H1 (cell line): ENCODE data around the gene GGCX. TPM values are rescaled to one million over a fixed set of nuclear protein-coding genes. Genes with fewer than 3 reads are reported as not detected.

ENCODE experiments used
- CTCF ChIA-PET: fragments of 300-600 bp; sonication (Branson Sonifier 250); formaldehyde crosslinking; loops from one replicate; lab custom pipeline; 2021; ENCODE audit not compliant: partially characterized antibody; lab: Charles Lee
- POLR2A ChIA-PET: fragments of 300-600 bp; sonication (Branson Sonifier 250); formaldehyde crosslinking; loops from one replicate; lab custom pipeline; 2021; ENCODE audit warnings: inconsistent platforms; ENCODE audit not compliant: partially characterized antibody; lab: Charles Lee
- DNase-seq, 2 experiments: peaks; one replicate each; pipeline versions ENCODE4 v3.0.0 to v3.0.0-alpha.2; 2010 to 2022; ENCODE audit warnings: low spot score in 2 of 2, low read depth in 1 of 2, mixed read lengths in 1 of 2
- FAIRE-seq: peaks from 2 replicates; lab custom pipeline; 2011; peaks lifted over from hg19 to GRCh38; lab: Jason Lieb, UNC
- H2AFZ ChIP-seq: 2 replicates; pipeline ENCODE4 v1.8.1; 2012; ENCODE audit warnings: low read length, inconsistent platforms
- H2AK5ac ChIP-seq: 2 replicates; pipeline ENCODE4 v1.6.1; 2013; ENCODE audit warnings: low read depth, low read length
- H2BK120ac ChIP-seq: replicated peaks from 2 replicates; pipeline ENCODE3; 2013; ENCODE audit warnings: low read depth, low read length, inconsistent platforms
- H2BK12ac ChIP-seq: 2 replicates; pipeline ENCODE4 v1.6.1; 2013; ENCODE audit warnings: low read depth, low read length
- H2BK15ac ChIP-seq: 2 replicates; pipeline ENCODE4 v1.6.1; 2013; ENCODE audit warnings: low read length
- H2BK20ac ChIP-seq: 2 replicates; pipeline ENCODE4 v1.6.1; 2013; ENCODE audit warnings: low read length
- H2BK5ac ChIP-seq: 2 replicates; pipeline ENCODE4 v1.6.1; 2013; ENCODE audit warnings: low read depth, low read length
- H3K14ac ChIP-seq: 2 replicates; pipeline ENCODE4 v1.6.1; 2013; ENCODE audit warnings: inconsistent platforms; ENCODE audit not compliant: insufficient read length
- H3K18ac ChIP-seq: 2 replicates; pipeline ENCODE4 v1.6.1; 2013; ENCODE audit warnings: low read length; ENCODE audit errors: extremely low read depth
- H3K23ac ChIP-seq: 2 replicates; pipeline ENCODE4 v1.6.1; 2013; ENCODE audit warnings: inconsistent platforms; ENCODE audit not compliant: insufficient read length
- H3K23me2 ChIP-seq: 2 replicates; pipeline ENCODE4 v1.6.1; 2013; ENCODE audit warnings: low read depth, low read length
- H3K27ac ChIP-seq: 2 replicates; pipeline ENCODE4 v1.6.1; 2011; ENCODE audit warnings: low read depth, low read length, inconsistent platforms
- H3K27me3 ChIP-seq, 4 experiments: replicated peaks in 1 of 4; 1 replicate in 1 of 4; 2 replicates in 3 of 4; pipeline versions ENCODE4 v1.6.1 to v1.8.1; 2011 to 2013; ENCODE audit warnings: low read length in 3 of 4, mild to moderate bottlenecking in 3 of 4, inconsistent platforms in 2 of 4, mixed read lengths in 2 of 4, moderate library complexity in 1 of 4; ENCODE audit not compliant: control insufficient read depth in 3 of 4, insufficient read depth in 3 of 4; ENCODE audit errors: extremely low read depth in 1 of 4
- H3K36me3 ChIP-seq, 4 experiments: 2 replicates each; pipeline versions ENCODE4 v1.6.1 to v1.8.1; 2011 to 2013; ENCODE audit warnings: mild to moderate bottlenecking in 4 of 4, low read length in 3 of 4, moderate library complexity in 2 of 4, control low read depth in 1 of 4, inconsistent platforms in 1 of 4; ENCODE audit not compliant: insufficient read depth in 4 of 4, control insufficient read depth in 2 of 4
- H3K4ac ChIP-seq: replicated peaks from 2 replicates; pipeline ENCODE3; 2013; ENCODE audit warnings: low read length, low read depth, mixed read lengths, inconsistent platforms; ENCODE audit not compliant: insufficient read length
- H3K4me1 ChIP-seq, 4 experiments: replicated peaks in 1 of 4; 1 replicate in 1 of 4; 2 replicates in 3 of 4; pipeline versions ENCODE4 v1.6.1 to v1.8.1; 2011 to 2013; ENCODE audit warnings: low read length in 3 of 4, inconsistent platforms in 2 of 4, mixed read lengths in 1 of 4; ENCODE audit not compliant: insufficient read depth in 4 of 4, control insufficient read depth in 3 of 4
- H3K4me2 ChIP-seq, 2 experiments: 2 replicates each; pipeline versions ENCODE4 v1.6.1 to v1.8.1; 2011 to 2013; ENCODE audit warnings: low read depth in 2 of 2, low read length in 2 of 2, control low read depth in 1 of 2, inconsistent platforms in 1 of 2, mild to moderate bottlenecking in 1 of 2; ENCODE audit not compliant: insufficient read depth in 1 of 2
- H3K4me3 ChIP-seq, 4 experiments: fragments of 200-600, 300-600 bp in 1 of 4; sonication (generic), shearing (Covaris generic), sonication (Bioruptor Twin) in 1 of 4; 2 replicates each; pipeline versions ENCODE4 v1.5.1 to v1.8.1; 2011 to 2016; ENCODE audit warnings: low read length in 4 of 4, low read depth in 3 of 4, control low read depth in 2 of 4, inconsistent platforms in 2 of 4, mild to moderate bottlenecking in 2 of 4, mixed read lengths in 1 of 4, moderate library complexity in 1 of 4; ENCODE audit not compliant: insufficient read depth in 2 of 4; ENCODE audit errors: extremely low read depth in 1 of 4
- H3K56ac ChIP-seq: replicated peaks from 2 replicates; pipeline ENCODE3; 2013; ENCODE audit warnings: low read depth, mild to moderate bottlenecking, mixed read lengths, low read length, inconsistent platforms; ENCODE audit not compliant: insufficient read length
- H3K79me1 ChIP-seq: 2 replicates; pipeline ENCODE4 v1.6.1; 2013; ENCODE audit warnings: low read depth, low read length, control low read depth
- H3K79me2 ChIP-seq, 2 experiments: 2 replicates each; pipeline versions ENCODE4 v1.6.1 to v1.8.1; 2012 to 2013; ENCODE audit warnings: low read length in 2 of 2, mild to moderate bottlenecking in 2 of 2, inconsistent platforms in 1 of 2; ENCODE audit not compliant: insufficient read depth in 2 of 2, control insufficient read depth in 1 of 2
- H3K9ac ChIP-seq, 4 experiments: replicated peaks in 1 of 4; 1 replicate in 1 of 4; 2 replicates in 3 of 4; pipeline versions ENCODE4 v1.6.1 to v1.8.1; 2011 to 2013; ENCODE audit warnings: low read depth in 3 of 4, low read length in 3 of 4, control low read depth in 2 of 4, mild to moderate bottlenecking in 2 of 4, moderate library complexity in 2 of 4, inconsistent platforms in 1 of 4; ENCODE audit errors: extremely low read depth in 1 of 4
- H3K9me3 ChIP-seq, 2 experiments: 2 replicates each; pipeline versions ENCODE4 v1.6.1 to v1.8.1; 2012 to 2013; ENCODE audit warnings: mild to moderate bottlenecking in 2 of 2, moderate library complexity in 2 of 2, control low read depth in 1 of 2, inconsistent platforms in 1 of 2, low read depth in 1 of 2, low read length in 1 of 2, mixed read lengths in 1 of 2; ENCODE audit not compliant: insufficient read depth in 2 of 2
- H4K20me1 ChIP-seq, 2 experiments: replicated peaks in 1 of 2; 2 replicates each; pipeline versions ENCODE3 to v1.8.1; 2011 to 2013; ENCODE audit warnings: inconsistent platforms in 2 of 2, low read length in 2 of 2, mild to moderate bottlenecking in 1 of 2; ENCODE audit not compliant: insufficient read depth in 2 of 2, control insufficient read depth in 1 of 2
- H4K5ac ChIP-seq: 2 replicates; pipeline ENCODE4 v1.6.1; 2013; ENCODE audit warnings: low read length, low read depth, mixed read lengths, inconsistent platforms; ENCODE audit not compliant: insufficient read length
- H4K8ac ChIP-seq: 2 replicates; pipeline ENCODE4 v1.8.0; 2013; ENCODE audit warnings: mild to moderate bottlenecking, moderate library complexity, low read length, inconsistent platforms; ENCODE audit not compliant: insufficient read depth; ENCODE audit errors: extremely low read depth
- H4K91ac ChIP-seq: replicated peaks from 2 replicates; pipeline ENCODE3; 2013; ENCODE audit warnings: low read length, mixed read lengths, inconsistent platforms; ENCODE audit not compliant: insufficient read length
- NANOG ChIP-seq: IDR thresholded peaks from 2 replicates; pipeline ENCODE4 v1.6.1; 2011; ENCODE audit warnings: low read length, low read depth, mild to moderate bottlenecking, inconsistent platforms; ENCODE audit not compliant: insufficient read depth, poor library complexity, severe bottlenecking
- WGBS, 2 experiments: shearing (Covaris generic) in 1 of 2; methylation state at CpG; one replicate each; pipeline versions ENCODE4 v1.1.6 to v1.1.7; 2013 to 2015; ENCODE audit warnings: low lambda C conversion rate in 2 of 2, mixed read lengths in 2 of 2, inconsistent platforms in 1 of 2, low coverage in 1 of 2, missing lambda C conversion rate in 1 of 2; ENCODE audit not compliant: insufficient replicate concordance in 2 of 2, insufficient coverage in 1 of 2, insufficient read length in 1 of 2; ENCODE audit errors: extremely low coverage in 1 of 2, missing lambda C conversion rate in 1 of 2; 5-methylcytosine and 5-hydroxymethylcytosine counted together
- polyA plus RNA-seq, 7 experiments: library from polyadenylated mRNA; depleted of rRNA in 3 of 7; stranded (reverse) in 5 of 7; unstranded in 2 of 7; fragments of >200 nt in 5 of 7; fragments of 200-250 nt in 2 of 7; gene quantifications; 1 replicate in 5 of 7; 2 replicates in 1 of 7; 4 replicates in 1 of 7; pipeline versions ENCODE4 v1.2.1 to v1.2.3, GENCODE V29; 2011 to 2013; ENCODE audit warnings: missing spikeins in 2 of 7, mixed read lengths in 2 of 7
- total RNA-seq: library from RNA; stranded (reverse); fragmentation: NEBNext Ultra II Directional; extraction: Animal tissue kit (Norgen Biotek cat#: 25700); gene quantifications from 2 replicates; pipeline ENCODE4 v1.2.1, GENCODE V29; 2021

The GGCX gene
- total and polyA plus RNA-seq, 2 of the 8 experiments (the other 6 are each of a cell fraction or from before 2014, with no cell fraction given): 29.4 to 33.8 TPM

DNA sequence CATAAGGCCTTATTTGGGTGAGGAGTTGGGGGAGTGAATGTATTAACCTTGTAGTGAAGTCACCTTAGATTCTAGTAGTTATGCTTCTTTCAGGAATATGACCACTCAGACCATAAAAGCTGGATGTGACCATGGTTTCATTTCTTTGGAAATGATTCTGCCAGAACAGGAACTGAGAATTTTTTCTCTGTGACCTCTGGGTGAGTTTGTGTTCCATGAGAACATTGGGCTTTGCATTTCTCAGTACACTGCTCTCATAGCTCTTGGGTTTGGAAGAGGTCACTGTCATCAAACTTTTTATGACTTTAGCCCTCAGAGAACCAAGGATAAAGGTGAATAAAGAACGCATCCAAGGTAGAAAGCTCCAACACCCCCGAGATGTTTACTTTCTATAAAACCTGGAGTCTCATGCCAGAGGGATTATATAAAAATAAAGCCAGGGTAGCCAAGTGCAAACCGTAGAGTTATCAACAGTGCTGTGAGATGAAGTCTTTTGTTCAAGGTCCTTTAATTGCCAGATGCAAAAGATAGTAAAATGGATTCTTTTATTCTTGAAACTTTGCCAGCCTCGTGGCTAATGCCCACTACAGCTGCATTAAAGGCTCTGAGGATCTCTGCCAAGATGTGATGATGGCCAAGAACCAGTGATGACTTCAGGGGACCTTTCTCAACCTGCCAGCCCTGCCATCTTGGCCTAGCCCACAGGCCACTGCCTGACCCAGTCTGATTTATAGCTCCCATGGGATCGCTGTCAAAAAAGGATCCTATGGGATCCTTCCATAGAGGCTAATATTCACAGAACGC, 50.1 kb downstream of the GGCX start:
- Histone ChIP-seq H4K91ac (no peak overlapping the region), H3K4ac (no peak overlapping the region), H4K20me1 (no peaks in the 10 kb centered on the region), H3K9ac (no peak overlapping the region), H2AK5ac (no peak overlapping the region), H3K79me1 (no peaks in the 10 kb centered on the region), H3K36me3 (no peaks in the 10 kb centered on the region), H3K27me3 (no peaks in the 10 kb centered on the region), H2BK20ac (no peak overlapping the region), H3K4me3 (no peak overlapping the region), H2BK15ac (no peak overlapping the region), H3K79me2 (no peaks in the 10 kb centered on the region), H3K18ac (no peak overlapping the region), H3K56ac (no peak overlapping the region), H4K8ac (no peak overlapping the region), H2BK12ac (no peak overlapping the region), H3K4me2 (no peak overlapping the region), H2BK5ac (no peak overlapping the region), H3K9me3 (no peaks in the 10 kb centered on the region), H2AFZ (no peak overlapping the region), H4K5ac (no peak overlapping the region), H3K4me1 (no peaks in the 10 kb centered on the region), H3K23ac (no peak overlapping the region), H3K27ac (no peak overlapping the region), H3K23me2 (no peaks in the 10 kb centered on the region; the same call in 1 of the 2 replicates), H2BK120ac (no peak overlapping the region), H3K14ac (no peak overlapping the region)
- ChIA-PET CTCF (interaction anchor here (0.9 to 2.9 kb wide), 3 partner anchors 11 to 91 kb away, joined by 3 to 8 read pairs (median 3); no protein-coding TSS in a partner anchor), POLR2A (interaction anchor here (1.0 to 19.1 kb wide), 4 partner anchors 29 to 185 kb away, joined by 3 to 347 read pairs (median 4); partner anchors contain the start of gene MAT2A)
- 88% methylated on average over 6 of the region's 6 CpGs; no CpG with 5 or more reads in 1 of the 2 experiments for WGBS, 2 experiments
- FAIRE-seq (no peak), DNase-seq (no peak)
- no peak for TF ChIP-seq NANOG
